ENCODE data around the gene MAJIN.

- TF ChIP-seq POLR2A (IDR thresholded peaks at IDR 0.05; ENCODE audit: low read depth, low read length): no peak
- no peak for TF ChIP-seq POLR2AphosphoS5 (IDR thresholded peaks at IDR 0.05; ENCODE audit: low read depth, low read length)
- TF ChIP-seq TAF1 (IDR thresholded peaks at IDR 0.05; ENCODE audit: borderline replicate concordance, low read depth, low read length): no peak
Measured at GRCh38 chr11:64947208-64947814, 24.6 kb downstream of the MAJIN start.
